ENCODE results near the gene IL12B.
"Not testable (repeated sequence)": the region's sequence is repeated elsewhere in the genome, so short reads cannot be mapped to it uniquely, and the experiment has no call there.

The IL12B gene

DNA sequence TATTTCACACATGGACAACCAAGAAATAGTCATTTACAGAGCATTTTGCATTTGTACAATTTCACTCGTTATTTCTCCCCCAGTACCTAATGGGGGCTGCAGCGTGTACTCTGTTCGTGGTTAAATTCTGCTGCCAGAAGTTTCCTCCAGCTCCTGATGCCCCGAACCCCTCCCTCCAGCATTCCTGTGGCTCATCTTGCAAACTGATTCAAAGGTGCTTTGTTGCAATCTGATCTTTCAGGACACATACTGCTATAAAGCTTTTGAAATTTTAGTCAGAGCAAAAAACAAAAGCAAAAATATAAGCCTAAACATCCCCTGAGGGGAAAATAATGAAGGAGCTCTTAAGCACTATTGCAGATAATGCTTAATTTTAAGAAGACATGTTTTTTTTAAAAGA is 39.5 kb downstream of the IL12B start:
- FAIRE-seq (peak; percentile 27), DNase-seq (ENCODE audit: insufficient read length, low spot score) (no peak)
- no peak for TF ChIP-seq POLR2A (IDR thresholded peaks at IDR 0.05; ENCODE audit: low read depth, low read length)

DNA sequence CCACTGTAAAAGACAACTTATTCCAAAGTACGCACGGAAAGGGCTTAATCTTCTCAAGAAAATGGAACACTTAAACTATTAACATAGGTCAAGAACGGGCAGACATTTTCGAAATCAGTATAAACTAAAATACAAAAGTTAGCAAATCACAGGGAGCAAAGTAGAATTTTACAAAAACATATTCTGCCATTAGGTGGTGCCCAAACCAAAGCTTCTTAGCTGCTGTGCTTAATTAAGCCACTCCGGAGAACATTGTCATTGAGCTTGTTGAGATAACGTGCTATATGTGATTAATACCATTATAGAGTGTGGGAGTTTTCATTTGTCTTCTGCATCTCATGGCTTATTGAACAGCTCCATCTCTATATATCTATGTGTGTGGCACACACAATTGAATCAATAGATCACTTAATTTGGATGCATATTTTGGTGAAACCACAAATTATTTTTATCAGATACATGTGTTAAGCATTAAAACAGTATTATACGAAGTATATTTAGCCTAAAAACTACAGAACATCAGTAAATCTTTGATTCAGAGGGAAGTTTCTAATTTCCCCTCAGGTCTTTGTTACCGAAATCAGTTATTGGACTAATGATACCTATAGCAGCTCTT is 43.8 kb downstream of the IL12B start:
- no peak for TF ChIP-seq POLR2A (IDR thresholded peaks at IDR 0.05; ENCODE audit: low read depth, low read length)
- DNase-seq (ENCODE audit: insufficient read length, low spot score) = no peak
- peak; percentile 45 for FAIRE-seq

DNA sequence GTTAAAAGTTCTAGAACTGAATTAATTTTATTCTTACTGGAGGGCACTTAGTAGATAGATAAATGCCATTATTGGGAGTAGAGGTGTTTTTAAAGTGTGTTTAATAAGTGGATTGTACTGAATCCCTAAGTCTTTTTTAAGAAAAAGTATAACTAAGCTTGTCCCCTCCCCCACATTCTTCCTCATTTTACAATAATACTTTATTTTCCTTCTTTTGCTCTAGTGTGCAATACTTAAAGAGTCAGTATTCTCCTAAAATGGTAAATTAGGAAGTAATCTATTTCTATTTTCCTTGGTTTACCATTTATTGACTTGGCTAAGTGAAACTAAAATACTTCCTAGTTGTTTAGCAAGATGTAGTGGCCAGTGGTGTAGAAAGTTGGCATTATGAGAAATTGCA is 55.6 kb downstream of the IL12B start:
- no peak for FAIRE-seq
- TF ChIP-seq POLR2A (IDR thresholded peaks at IDR 0.05; ENCODE audit: low read depth, low read length) = no peak
- no peak for DNase-seq (ENCODE audit: insufficient read length, low spot score)

DNA sequence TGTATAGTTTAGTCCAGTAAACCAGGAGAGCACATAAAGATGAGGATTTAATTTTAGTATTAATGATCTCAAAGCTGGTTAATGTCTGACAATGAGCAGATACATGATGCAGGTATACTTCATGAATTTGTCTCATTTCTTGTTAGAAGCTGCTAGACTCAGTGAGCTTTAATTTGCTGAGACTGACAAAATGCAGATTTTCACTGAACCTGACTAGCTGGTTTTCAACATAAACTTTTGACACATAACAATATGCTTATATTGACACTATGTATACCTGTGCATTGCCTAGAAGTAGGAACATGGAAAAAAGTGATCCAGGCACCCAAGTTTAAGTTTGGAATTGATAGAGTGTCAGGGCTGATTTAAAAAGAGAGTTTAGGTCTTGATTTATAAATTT is 56.4 kb downstream of the IL12B start:
- DNase-seq (ENCODE audit: insufficient read length, low spot score) (no peak), FAIRE-seq (no peak)
- TF ChIP-seq POLR2A (IDR thresholded peaks at IDR 0.05; ENCODE audit: low read depth, low read length) = no peak

DNA sequence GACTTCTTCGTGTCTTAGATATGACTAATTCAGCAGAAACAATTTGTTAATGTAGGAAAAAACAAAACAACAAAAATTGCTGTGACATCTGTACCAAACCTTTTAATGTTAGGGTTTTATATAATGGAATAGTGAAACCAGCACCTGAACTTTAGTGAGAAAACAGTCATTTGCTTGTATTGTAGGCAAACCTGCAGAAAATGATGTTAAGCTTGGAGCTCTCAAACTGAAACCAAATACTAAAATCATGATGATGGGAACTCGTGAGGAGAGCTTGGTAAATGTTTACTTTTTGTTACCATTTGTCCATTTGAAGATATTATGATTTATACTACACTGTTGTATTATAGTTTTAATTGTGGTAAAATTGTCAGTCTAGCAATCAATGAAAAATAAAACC is 60.6 kb downstream of the IL12B start:
- no peak for TF ChIP-seq POLR2A (IDR thresholded peaks at IDR 0.05; ENCODE audit: low read depth, low read length)
- FAIRE-seq (peak; percentile 43), DNase-seq (ENCODE audit: insufficient read length, low spot score) (no peak)

DNA sequence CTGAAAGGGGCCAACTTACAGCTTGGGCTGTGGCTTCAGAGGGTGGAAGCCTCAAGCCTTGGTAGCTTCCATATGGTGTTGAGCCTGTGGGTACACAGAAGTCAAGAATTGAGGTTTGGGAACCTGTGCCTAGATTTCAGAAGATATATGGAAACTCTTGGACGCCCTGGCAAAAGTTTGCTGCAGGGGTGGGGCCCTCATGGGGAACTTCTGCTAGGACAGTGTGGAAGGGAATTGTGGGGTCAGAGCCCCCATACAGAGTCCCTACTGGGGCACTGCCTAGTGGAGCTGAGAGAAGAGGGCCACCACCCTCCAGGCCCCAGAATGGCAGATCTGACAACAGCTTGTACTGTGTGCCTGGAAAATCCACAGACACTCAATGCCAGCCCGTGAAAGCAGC is 63.5 kb downstream of the IL12B start:
- DNase-seq (ENCODE audit: insufficient read length, low spot score); FAIRE-seq: not testable (repeated sequence)

Data from H54 (cell line).